NT2/D1 (cell line): ENCODE results near the gene ANKRD33.

Source experiments
- DNase-seq: peaks from one replicate; pipeline ENCODE4 v3.0.0-alpha.2; 2011; ENCODE audit warnings: low read depth, low spot score
- H3K27me3 ChIP-seq: 2 replicates; pipeline ENCODE4 v1.6.0; 2011; ENCODE audit warnings: mild to moderate bottlenecking; ENCODE audit not compliant: insufficient read length, insufficient read depth
- H3K36me3 ChIP-seq: 2 replicates; pipeline ENCODE4 v1.6.1; 2011; ENCODE audit warnings: mild to moderate bottlenecking, low read length, mixed read lengths; ENCODE audit not compliant: insufficient read depth, insufficient read length
- H3K4me1 ChIP-seq: 2 replicates; pipeline ENCODE4 v1.5.1; 2011; ENCODE audit not compliant: insufficient read depth, insufficient read length
- H3K4me3 ChIP-seq: 2 replicates; pipeline ENCODE4 v1.5.1; 2011; ENCODE audit warnings: low read depth; ENCODE audit not compliant: insufficient read length
- H3K9ac ChIP-seq: 2 replicates; pipeline ENCODE4 v1.6.0; 2011; ENCODE audit warnings: low read depth; ENCODE audit not compliant: insufficient read length
- H3K9me3 ChIP-seq: 2 replicates; pipeline ENCODE4 v1.5.1; 2011; ENCODE audit warnings: mild to moderate bottlenecking, low read length; ENCODE audit not compliant: insufficient read depth
- SUZ12 ChIP-seq: IDR thresholded peaks from 2 replicates; pipeline ENCODE4 v1.6.1; 2011; ENCODE audit not compliant: insufficient read length, insufficient read depth; ENCODE audit errors: extremely low read depth
- YY1 ChIP-seq: IDR thresholded peaks from 2 replicates; pipeline ENCODE4 v1.6.1; 2011; ENCODE audit not compliant: insufficient read length, insufficient read depth
- ZNF274 ChIP-seq: IDR thresholded peaks from 2 replicates; pipeline ENCODE4 v1.6.1; 2011; ENCODE audit warnings: mild to moderate bottlenecking, low read depth, low read length

Gene ANKRD33

GRCh38 chr12:51863363-51863932 lies 24.5 kb upstream of the ANKRD33 start:
- no peak for TF ChIP-seq SUZ12
- TF ChIP-seq ZNF274: no peak
- TF ChIP-seq YY1: no peak
- peaks cover 27% of the 10 kb centered on the region for H3K4me1 ChIP-seq
- no peaks in the 10 kb centered on the region for H3K9me3 ChIP-seq
- H3K4me3 ChIP-seq: peak overlapping the region; percentile 44
- peaks cover 7% of the 10 kb centered on the region for H3K27me3 ChIP-seq
- DNase-seq: no peak
- H3K36me3 ChIP-seq: no peaks in the 10 kb centered on the region
- H3K9ac ChIP-seq: peak overlapping the region; percentile 90

DNA sequence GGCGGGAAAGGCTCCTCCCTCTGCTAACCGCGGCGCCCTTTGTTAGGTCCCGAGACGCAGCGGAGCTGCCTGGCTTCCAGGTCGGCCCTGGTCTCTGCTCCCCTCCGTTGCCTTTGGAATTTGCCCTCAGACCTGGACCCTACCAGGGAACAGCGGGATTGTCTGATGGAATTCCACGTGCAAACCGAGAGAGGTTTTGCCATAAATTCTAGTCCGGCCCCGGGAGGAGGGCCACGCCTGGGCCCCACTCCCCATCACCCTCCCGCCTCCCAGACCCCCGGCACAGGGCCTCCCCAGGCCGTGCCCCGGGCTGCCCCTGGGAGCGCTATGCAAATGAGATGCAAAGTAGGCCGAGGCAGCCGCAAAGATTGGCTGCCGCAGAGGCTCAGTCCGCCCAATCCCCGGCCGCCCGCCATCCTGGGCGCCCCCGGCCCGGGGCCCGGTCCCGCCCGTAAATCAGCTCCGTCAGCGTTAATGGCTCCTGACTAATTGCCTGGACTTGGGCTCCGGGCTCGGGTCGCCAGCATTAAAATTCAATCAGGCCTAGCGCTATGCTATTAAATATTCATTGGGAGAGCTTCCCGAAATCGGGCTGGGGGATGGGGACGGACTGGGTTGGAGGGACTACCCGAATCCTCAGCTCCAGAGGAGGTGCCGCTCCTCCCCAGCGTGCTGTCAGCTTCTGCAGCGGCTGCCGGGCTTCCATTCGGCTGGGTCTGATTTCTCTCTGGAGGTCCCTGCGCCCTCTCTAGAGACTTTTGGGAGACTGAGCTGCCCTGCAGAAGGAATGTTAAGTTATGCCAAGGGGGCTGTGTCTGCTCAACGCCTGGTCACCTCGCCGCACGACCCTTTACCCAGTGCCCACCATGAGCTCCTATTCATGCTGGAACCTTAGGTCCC lies 23.7 kb upstream of the ANKRD33 start:
- TF ChIP-seq ZNF274: no peak
- no peak for TF ChIP-seq SUZ12
- no peak for TF ChIP-seq YY1
- peak overlapping the region; percentile 90 for H3K9ac ChIP-seq
- H3K27me3 ChIP-seq: peaks cover 13% of the 10 kb centered on the region
- H3K4me1 ChIP-seq: peaks cover 28% of the 10 kb centered on the region
- no peaks in the 10 kb centered on the region for H3K36me3 ChIP-seq
- H3K9me3 ChIP-seq: no peaks in the 10 kb centered on the region
- DNase-seq: peak; percentile 80
- peak overlapping the region; percentile 54 for H3K4me3 ChIP-seq

GRCh38 chr12:51864833-51865670 lies 22.9 kb upstream of the ANKRD33 start:
- H3K4me3 ChIP-seq: peak overlapping the region; percentile 54
- TF ChIP-seq SUZ12 (no peak), ZNF274 (no peak), YY1 (no peak)
- H3K27me3 ChIP-seq: peaks cover 15% of the 10 kb centered on the region
- H3K4me1 ChIP-seq: peaks cover 31% of the 10 kb centered on the region
- DNase-seq: no peak
- no peaks in the 10 kb centered on the region for H3K36me3 ChIP-seq
- H3K9me3 ChIP-seq: no peaks in the 10 kb centered on the region
- peak overlapping the region; percentile 79 for H3K9ac ChIP-seq

GRCh38 chr12:51865757-51866270 lies 22.1 kb upstream of the ANKRD33 start:
- Histone ChIP-seq H3K36me3 (no peaks in the 10 kb centered on the region), H3K4me3 (no peak overlapping the region), H3K27me3 (peaks cover 23% of the 10 kb centered on the region), H3K4me1 (peaks cover 32% of the 10 kb centered on the region), H3K9me3 (no peaks in the 10 kb centered on the region), H3K9ac (peak overlapping the region; percentile 79)
- TF ChIP-seq YY1 (peak; percentile 11), ZNF274 (no peak)
- no peak for DNase-seq

DNA sequence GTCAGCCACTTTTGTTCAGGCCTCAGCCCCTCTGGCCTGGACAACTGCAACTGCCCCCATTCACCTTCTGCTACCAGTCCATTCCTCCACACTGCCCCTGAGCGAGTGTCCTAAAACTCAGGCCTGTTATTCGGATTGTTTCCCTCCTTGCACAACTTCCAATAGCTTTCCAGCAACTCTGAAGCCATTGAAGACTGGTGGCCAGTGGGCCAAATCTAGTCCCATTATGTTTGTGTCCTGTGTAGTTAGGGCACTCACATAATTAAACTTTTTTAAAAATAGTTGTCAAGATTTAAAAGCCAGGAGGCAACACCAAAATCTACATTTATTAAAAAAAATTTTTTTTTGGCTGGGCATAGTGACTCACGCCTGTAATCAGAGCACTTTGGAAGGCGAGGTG lies 21.6 kb upstream of the ANKRD33 start:
- Histone ChIP-seq H3K9me3 (no peaks in the 10 kb centered on the region), H3K27me3 (peaks cover 28% of the 10 kb centered on the region), H3K9ac (peak overlapping the region; percentile 46), H3K36me3 (no peaks in the 10 kb centered on the region), H3K4me1 (peaks cover 35% of the 10 kb centered on the region), H3K4me3 (no peak overlapping the region)
- no peak for DNase-seq
- TF ChIP-seq ZNF274 (no peak), YY1 (no peak), SUZ12 (no peak)

- peaks cover 28% of the 10 kb centered on the region for H3K27me3 ChIP-seq
- H3K36me3 ChIP-seq: no peaks in the 10 kb centered on the region
- DNase-seq: no peak
- H3K9ac ChIP-seq: no peak overlapping the region
- no peak overlapping the region for H3K4me3 ChIP-seq
- TF ChIP-seq YY1 (no peak), SUZ12 (no peak), ZNF274 (no peak)
- peaks cover 39% of the 10 kb centered on the region for H3K4me1 ChIP-seq
- H3K9me3 ChIP-seq: no peaks in the 10 kb centered on the region
These were observed 21.1 kb upstream of the ANKRD33 start for GRCh38 chr12:51866762-51867161.
